HG03354 (cell line): Measurements from ENCODE around the gene PAFAH1B1.

Experiments
- ATAC-seq: cut with Tn5 transposase; IDR thresholded peaks from one replicate; pipeline ENCODE4 v1.9.1; 2021; ENCODE audit warnings: mild to moderate bottlenecking; ENCODE audit not compliant: unreplicated experiment, poor library complexity, severe bottlenecking

Gene PAFAH1B1

DNA sequence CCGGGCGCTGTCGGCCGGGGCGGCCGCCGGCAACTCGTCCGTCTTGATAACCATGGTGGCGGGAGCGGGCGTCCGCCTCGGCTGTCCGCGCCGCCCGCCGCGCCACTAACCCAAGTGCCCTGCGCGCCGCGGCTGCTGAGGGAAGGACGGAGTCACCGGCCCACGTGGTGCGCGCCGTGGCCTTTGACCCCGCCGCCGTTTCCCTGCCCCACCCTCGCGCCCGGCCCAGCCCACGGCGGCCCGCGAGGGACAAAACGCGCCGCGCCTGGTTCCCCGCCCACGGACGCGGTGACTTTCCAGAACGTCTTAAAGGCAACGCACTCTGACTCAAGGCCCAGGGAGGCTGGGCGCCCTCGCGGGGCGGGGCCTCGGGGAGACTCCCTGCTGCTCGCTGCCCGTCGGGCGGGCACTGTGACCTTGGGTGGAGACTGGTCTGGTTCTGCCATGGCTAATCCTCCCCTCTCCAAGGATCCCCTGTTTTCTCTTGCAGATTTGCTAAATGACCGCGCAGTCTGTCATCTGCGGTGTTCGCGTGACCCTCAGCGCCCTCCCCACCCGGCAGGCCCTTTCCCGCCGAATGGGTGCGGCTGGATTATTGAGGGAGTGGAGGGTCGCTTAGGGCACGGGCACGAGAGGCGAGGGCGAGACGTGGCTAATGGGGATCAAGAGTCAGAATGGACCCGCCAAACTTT is 118.3 kb downstream of the PAFAH1B1 start, which contains the start of gene CLUH:
TSS of gene CLUH (minus strand) at position 157 of the 692 bp plus-strand sequence. CDS start at position 54, 103 bp downstream.
- peak; percentile 75 for ATAC-seq

GRCh38 chr17:2712300-2713043 is 119.0 kb downstream of the PAFAH1B1 start:
- ATAC-seq, result no peak

DNA sequence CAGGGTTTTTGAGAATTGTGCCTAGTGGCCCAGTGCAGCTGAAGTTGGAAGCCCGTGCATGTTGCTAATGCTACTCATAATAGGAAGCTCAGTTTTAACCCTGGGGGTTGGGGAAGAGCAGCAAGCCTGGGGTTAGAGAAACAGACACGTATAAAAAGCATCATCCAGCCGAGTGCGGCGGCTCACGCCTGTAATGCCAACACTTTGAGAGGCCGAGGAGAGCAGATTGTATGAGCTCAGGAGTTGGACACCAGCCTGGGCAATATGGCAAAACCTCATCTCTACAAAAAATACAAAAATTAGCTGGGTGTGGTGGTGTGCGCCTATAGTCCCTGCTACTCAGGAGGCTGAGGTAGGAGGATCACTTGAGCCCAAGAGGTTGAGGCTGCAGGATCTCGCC is 120.4 kb downstream of the PAFAH1B1 start:
- ATAC-seq, result no peak

- no peak for ATAC-seq
Measured at GRCh38 chr17:2716649-2717048, 123.2 kb downstream of the PAFAH1B1 start.

DNA sequence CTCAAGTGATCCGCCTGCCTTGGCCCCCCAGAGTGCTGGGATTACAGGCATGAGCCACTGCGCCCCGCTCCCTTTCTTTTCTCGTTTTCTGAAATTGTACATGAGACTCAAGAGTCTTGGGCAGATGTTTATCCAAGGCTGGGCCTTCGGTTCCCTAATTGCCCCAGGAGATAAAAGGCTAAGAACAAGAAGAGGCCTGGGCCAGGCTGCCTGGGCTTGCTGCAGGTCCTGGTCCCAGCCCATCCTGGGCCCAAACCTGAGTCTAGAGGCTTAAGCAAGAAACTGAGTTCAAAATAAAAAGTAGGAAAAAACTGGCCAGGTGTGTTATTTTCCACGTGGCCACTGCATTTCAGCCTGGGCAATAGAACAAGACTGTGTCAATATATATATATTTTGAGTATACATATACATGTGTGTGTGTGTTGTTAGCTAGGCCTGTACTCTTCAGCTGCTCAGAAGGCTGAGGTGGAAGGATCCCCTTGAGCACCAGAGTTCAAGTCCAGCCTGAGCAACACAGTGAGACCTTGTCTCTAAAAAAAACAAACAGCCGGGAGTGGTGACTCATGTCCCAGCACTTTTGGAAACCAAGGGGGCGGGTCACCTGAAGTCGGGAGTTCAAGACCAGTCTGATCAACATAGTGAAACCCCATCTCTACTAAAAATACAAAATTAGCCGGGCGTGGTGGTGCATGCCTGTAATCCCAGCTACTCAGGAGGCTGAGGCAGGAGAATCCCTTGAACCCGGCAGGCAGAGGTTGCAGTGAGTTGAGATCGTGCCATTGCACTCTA is 124.9 kb downstream of the PAFAH1B1 start:
- ATAC-seq, result no peak

- no peak for ATAC-seq
Measured at GRCh38 chr17:2719861-2720260, 126.4 kb downstream of the PAFAH1B1 start.

DNA sequence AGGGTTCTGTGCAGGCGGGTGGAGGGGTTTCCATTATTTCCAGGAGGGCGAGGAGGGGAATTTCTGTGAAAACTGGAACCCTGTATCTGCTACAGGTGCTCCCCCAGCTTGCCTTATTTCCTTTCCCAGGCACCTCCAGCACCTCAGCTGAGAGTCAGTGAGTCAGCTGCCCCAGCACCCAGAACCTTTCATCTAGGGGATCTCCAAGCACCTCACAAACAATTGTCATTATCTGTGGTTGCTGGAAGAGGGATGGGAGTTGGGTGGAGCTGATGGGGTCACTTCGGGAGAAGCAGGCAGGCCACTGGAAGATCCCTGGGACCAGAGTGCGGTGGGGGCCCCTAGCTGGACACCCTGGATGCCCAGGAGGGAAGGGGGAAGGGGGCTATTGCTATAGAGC is 128.1 kb downstream of the PAFAH1B1 start:
- ATAC-seq, result no peak

- no peak for ATAC-seq
Measured at GRCh38 chr17:2722611-2723010, 129.2 kb downstream of the PAFAH1B1 start.

- ATAC-seq, result no peak
Measured at GRCh38 chr17:2723505-2723996, 130.1 kb downstream of the PAFAH1B1 start.

GRCh38 chr17:2723997-2724783 is 130.7 kb downstream of the PAFAH1B1 start:
- no peak for ATAC-seq

- ATAC-seq, result no peak
Measured at GRCh38 chr17:2724784-2725164, 131.3 kb downstream of the PAFAH1B1 start.

- ATAC-seq, result no peak
Measured at GRCh38 chr17:2730764-2731353, 137.4 kb downstream of the PAFAH1B1 start.

DNA sequence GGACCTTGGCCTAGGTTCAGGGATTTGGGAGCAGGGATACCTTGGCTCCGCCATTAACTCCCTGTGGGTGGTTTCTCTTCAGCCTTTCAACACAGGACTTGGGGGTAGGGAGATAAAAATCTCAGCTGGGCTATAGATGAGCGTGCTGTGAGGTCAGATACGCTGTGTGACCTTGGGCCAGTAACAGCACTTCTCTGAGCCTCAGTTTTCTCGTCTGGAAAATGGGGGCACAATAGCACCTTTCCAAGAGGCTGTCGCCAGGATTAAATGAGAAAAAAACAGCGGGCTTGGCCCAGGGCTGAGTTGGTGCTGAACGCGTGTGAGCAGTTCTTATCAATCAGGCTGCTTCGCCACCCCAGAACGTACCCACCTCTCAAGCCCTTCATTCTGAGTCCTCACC is 138.4 kb downstream of the PAFAH1B1 start:
- ATAC-seq, result no peak

- no peak for ATAC-seq
Measured at GRCh38 chr17:2734939-2735338, 141.5 kb downstream of the PAFAH1B1 start.
